Ishikawa (cell line): ENCODE data around the gene MARCHF3.

ENCODE experiments used
- CEBPB ChIP-seq: IDR thresholded peaks from 2 replicates; pipeline ENCODE4 v1.6.1; 2012
- CREB1 ChIP-seq: IDR thresholded peaks from 2 replicates; pipeline ENCODE4 v1.6.1; 2012; ENCODE audit warnings: low read depth
- EGR1 ChIP-seq: IDR thresholded peaks from 2 replicates; pipeline ENCODE4 v1.6.1; 2012
- EP300 ChIP-seq: IDR thresholded peaks from 2 replicates; pipeline ENCODE4 v1.6.1; 2012; ENCODE audit warnings: borderline replicate concordance
- FOXM1 ChIP-seq: IDR thresholded peaks from 2 replicates; pipeline ENCODE4 v1.6.1; 2012; ENCODE audit warnings: low read depth, borderline replicate concordance
- MAX ChIP-seq: IDR thresholded peaks from 2 replicates; pipeline ENCODE4 v1.6.1; 2012
- NFIC ChIP-seq: IDR thresholded peaks from 2 replicates; pipeline ENCODE4 v1.6.1; 2012
- RAD21 ChIP-seq: IDR thresholded peaks from 2 replicates; pipeline ENCODE4 v1.6.1; 2012; ENCODE audit warnings: low read depth
- TAF1 ChIP-seq: IDR thresholded peaks from 2 replicates; pipeline ENCODE4 v1.6.1; 2012; ENCODE audit warnings: low read depth, mild to moderate bottlenecking
- TCF12 ChIP-seq: IDR thresholded peaks from 2 replicates; pipeline ENCODE4 v1.6.1; 2012; ENCODE audit warnings: low read depth
- TEAD4 ChIP-seq: IDR thresholded peaks from 2 replicates; pipeline ENCODE4 v1.6.1; 2012
- USF1 ChIP-seq: IDR thresholded peaks from 2 replicates; pipeline ENCODE4 v1.6.1; 2012
- YY1 ChIP-seq: IDR thresholded peaks from 2 replicates; pipeline ENCODE4 v1.6.1; 2012; ENCODE audit warnings: low read depth
- ZBTB7A ChIP-seq: IDR thresholded peaks from 2 replicates; pipeline ENCODE4 v1.6.1; 2012; ENCODE audit warnings: low read depth
- TF ChIP-seq, protein P1 (sequence below): IDR thresholded peaks from 2 replicates; pipeline ENCODE4 v1.6.1; 2012; ENCODE audit warnings: low read depth, mild to moderate bottlenecking

MARCHF3 gene

DNA sequence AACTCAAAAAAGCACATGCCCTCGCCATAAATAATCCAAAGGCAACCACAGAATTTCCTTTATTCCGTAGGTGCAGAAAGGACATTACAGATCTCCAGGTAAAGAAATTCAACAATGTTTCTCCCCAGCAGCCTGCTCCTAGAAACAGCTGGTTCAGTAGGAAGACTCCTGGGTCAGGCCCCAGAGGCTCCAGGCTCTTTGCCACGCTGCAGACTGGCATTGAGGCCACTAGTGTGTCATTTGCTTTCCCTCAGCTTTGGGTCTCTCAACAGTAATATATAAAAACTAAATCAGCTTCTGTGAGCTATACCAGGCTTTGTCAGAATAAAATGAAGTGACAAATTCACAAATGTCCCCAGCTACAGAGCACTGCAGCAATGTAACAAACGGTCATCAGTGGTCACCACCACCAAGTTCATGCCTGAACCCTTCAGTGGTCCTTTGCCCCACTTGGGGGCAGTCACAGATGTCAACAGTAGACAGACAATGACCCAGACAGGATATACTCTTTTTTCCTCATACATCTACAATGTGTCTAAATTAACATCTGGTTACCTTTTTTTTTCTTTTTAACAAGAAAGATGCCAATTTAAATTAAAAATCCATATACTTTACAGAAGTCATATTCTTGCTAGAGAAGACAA lies 93.5 kb downstream of the MARCHF3 start:
- TF ChIP-seq ZBTB7A (no peak), FOXM1 (no peak), MAX (no peak), NFIC (no peak), TAF1 (no peak), USF1 (no peak), CEBPB (no peak), RAD21 (no peak), TCF12 (no peak), YY1 (no peak), TEAD4 (no peak), EGR1 (no peak), EP300 (no peak), CREB1 (no peak)
- TF ChIP-seq, protein P1, sequence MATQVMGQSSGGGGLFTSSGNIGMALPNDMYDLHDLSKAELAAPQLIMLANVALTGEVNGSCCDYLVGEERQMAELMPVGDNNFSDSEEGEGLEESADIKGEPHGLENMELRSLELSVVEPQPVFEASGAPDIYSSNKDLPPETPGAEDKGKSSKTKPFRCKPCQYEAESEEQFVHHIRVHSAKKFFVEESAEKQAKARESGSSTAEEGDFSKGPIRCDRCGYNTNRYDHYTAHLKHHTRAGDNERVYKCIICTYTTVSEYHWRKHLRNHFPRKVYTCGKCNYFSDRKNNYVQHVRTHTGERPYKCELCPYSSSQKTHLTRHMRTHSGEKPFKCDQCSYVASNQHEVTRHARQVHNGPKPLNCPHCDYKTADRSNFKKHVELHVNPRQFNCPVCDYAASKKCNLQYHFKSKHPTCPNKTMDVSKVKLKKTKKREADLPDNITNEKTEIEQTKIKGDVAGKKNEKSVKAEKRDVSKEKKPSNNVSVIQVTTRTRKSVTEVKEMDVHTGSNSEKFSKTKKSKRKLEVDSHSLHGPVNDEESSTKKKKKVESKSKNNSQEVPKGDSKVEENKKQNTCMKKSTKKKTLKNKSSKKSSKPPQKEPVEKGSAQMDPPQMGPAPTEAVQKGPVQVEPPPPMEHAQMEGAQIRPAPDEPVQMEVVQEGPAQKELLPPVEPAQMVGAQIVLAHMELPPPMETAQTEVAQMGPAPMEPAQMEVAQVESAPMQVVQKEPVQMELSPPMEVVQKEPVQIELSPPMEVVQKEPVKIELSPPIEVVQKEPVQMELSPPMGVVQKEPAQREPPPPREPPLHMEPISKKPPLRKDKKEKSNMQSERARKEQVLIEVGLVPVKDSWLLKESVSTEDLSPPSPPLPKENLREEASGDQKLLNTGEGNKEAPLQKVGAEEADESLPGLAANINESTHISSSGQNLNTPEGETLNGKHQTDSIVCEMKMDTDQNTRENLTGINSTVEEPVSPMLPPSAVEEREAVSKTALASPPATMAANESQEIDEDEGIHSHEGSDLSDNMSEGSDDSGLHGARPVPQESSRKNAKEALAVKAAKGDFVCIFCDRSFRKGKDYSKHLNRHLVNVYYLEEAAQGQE = no peak

GRCh38 chr5:126931963-126932660 lies 98.2 kb downstream of the MARCHF3 start:
- TF ChIP-seq CEBPB (no peak), USF1 (no peak), MAX (no peak), ZBTB7A (no peak), EP300 (no peak), CREB1 (no peak), TEAD4 (no peak)
- TF ChIP-seq, protein P1 = no peak

DNA sequence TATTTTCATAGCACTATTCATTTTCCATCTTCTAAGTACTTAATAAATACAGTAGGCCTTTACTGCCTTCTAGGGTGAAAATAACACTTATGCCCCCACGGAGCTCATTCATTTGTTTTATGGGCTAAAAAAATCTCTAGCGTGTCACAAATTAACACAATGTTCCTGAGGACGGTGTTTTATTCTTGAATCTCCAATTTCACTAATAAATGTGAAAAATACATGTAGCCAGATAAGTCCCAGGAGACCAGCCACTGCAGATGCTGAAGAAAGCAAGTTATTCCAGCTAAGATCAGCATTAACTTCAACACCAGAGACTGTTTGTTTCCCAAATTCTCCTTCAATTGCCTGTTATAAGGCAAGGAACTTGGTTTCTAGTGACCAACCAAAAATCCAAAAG lies 102.3 kb downstream of the MARCHF3 start:
- TF ChIP-seq CREB1 (no peak), YY1 (no peak)

DNA sequence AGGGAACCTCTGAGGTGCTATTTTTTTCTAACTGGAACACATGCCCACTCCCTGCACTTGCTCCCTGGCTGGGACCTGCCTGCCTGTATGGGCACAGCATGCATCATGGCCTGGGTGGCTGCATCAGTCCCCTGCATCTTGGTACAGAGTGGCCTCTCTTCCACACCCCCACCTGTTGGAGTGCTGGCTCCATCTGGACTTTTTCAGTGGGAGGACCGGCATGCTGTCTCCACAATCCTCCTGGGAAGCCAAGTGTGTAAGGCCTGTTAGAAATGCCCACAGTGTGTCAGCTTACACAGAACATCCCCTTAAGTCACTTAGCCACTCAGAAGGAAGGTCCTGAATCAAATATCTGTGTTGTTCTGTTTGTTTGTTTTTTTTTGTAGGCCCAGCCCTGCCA lies 102.9 kb downstream of the MARCHF3 start:
- TF ChIP-seq EGR1 (no peak), YY1 (no peak), MAX (no peak), FOXM1 (no peak), TEAD4 (no peak), EP300 (no peak), CEBPB (no peak), USF1 (no peak), NFIC (no peak), ZBTB7A (no peak), CREB1 (no peak), TCF12 (no peak), RAD21 (no peak), TAF1 (no peak)
- TF ChIP-seq, protein P1 = no peak
